Smooth muscle cell (in vitro differentiated cells): ENCODE measurements around the gene GTF3C1. TPM values are rescaled to one million over a fixed set of nuclear protein-coding genes. Genes with fewer than 3 reads are reported as not detected.

ENCODE experiments used
- DNase-seq: peaks from one replicate; lab custom pipeline; 2025; ENCODE audit not compliant: unreplicated experiment; lab: John Stamatoyannopoulos, UW
- H2AFZ ChIP-seq: fragments of 200-600 bp; sonication (generic); 2 replicates; pipeline ENCODE4 v1.6.0; 2016; ENCODE audit warnings: antibody characterized with exemption, low read depth, mild to moderate bottlenecking
- H3F3A ChIP-seq: fragments of 200-600 bp; sonication (generic); 2 replicates; pipeline ENCODE4 v1.6.0; 2017; ENCODE audit warnings: antibody characterized with exemption, low read depth
- H3K27ac ChIP-seq: fragments of 200-600 bp; sonication (generic); 2 replicates; pipeline ENCODE4 v1.5.1; 2016; ENCODE audit warnings: low read depth, mild to moderate bottlenecking
- H3K27me3 ChIP-seq: fragments of 200-600 bp; sonication (generic); 2 replicates; pipeline ENCODE4 v1.6.1; 2016; ENCODE audit warnings: low read depth, mild to moderate bottlenecking
- H3K36me3 ChIP-seq: fragments of 200-600 bp; sonication (generic); 2 replicates; pipeline ENCODE4 v1.5.1; 2016; ENCODE audit warnings: low read depth
- H3K4me1 ChIP-seq: fragments of 200-600 bp; sonication (generic); 2 replicates; pipeline ENCODE4 v1.5.1; 2016; ENCODE audit warnings: low read depth
- H3K4me2 ChIP-seq: fragments of 200-600 bp; sonication (generic); 2 replicates; pipeline ENCODE4 v1.6.0; 2016; ENCODE audit warnings: mild to moderate bottlenecking
- H3K4me3 ChIP-seq: fragments of 200-600 bp; sonication (generic); 2 replicates; pipeline ENCODE4 v1.5.1; 2016; ENCODE audit warnings: mild to moderate bottlenecking
- H3K79me2 ChIP-seq: fragments of 200-600 bp; sonication (generic); 2 replicates; pipeline ENCODE4 v1.6.0; 2016; ENCODE audit warnings: low read depth, mild to moderate bottlenecking
- H3K9ac ChIP-seq: fragments of 200-600 bp; sonication (generic); 2 replicates; pipeline ENCODE4 v1.6.0; 2016; ENCODE audit warnings: low read depth
- H3K9me3 ChIP-seq: fragments of 200-600 bp; sonication (generic); replicated peaks from 2 replicates; pipeline ENCODE4 v1.5.1; 2016; ENCODE audit warnings: low read depth
- H4K20me1 ChIP-seq: fragments of 200-600 bp; sonication (generic); 2 replicates; pipeline ENCODE4 v1.6.0; 2016; ENCODE audit warnings: low read depth
- WGBS: methylation state at CpG from one replicate; pipeline ENCODE4 v1.1.7; 2016; ENCODE audit warnings: low lambda C conversion rate; 5-methylcytosine and 5-hydroxymethylcytosine counted together
- polyA plus RNA-seq: library from polyadenylated mRNA; unstranded; fragments of >200 nt; fragmentation: Nextera tagmentation; extraction: Ambion mirVana; gene quantifications from 2 replicates; pipeline ENCODE4 v1.2.1, GENCODE V29; 2016
- total RNA-seq: library from RNA; depleted of rRNA; stranded (reverse); fragments of >200 nt; gene quantifications from 2 replicates; pipeline ENCODE4 v1.2.3, GENCODE V29; 2014
- TF ChIP-seq, protein P1 (sequence below): fragments of 200-600 bp; sonication (generic); IDR thresholded peaks from 2 replicates; pipeline ENCODE4 v1.5.1; 2017; ENCODE audit warnings: borderline replicate concordance, mild to moderate bottlenecking, antibody characterized with exemption; ENCODE audit not compliant: insufficient read depth, poor library complexity, severe bottlenecking

The GTF3C1 gene
- total and polyA plus RNA-seq, 2 experiments from 2014 or later = 47.6 to 78.5 TPM

DNA sequence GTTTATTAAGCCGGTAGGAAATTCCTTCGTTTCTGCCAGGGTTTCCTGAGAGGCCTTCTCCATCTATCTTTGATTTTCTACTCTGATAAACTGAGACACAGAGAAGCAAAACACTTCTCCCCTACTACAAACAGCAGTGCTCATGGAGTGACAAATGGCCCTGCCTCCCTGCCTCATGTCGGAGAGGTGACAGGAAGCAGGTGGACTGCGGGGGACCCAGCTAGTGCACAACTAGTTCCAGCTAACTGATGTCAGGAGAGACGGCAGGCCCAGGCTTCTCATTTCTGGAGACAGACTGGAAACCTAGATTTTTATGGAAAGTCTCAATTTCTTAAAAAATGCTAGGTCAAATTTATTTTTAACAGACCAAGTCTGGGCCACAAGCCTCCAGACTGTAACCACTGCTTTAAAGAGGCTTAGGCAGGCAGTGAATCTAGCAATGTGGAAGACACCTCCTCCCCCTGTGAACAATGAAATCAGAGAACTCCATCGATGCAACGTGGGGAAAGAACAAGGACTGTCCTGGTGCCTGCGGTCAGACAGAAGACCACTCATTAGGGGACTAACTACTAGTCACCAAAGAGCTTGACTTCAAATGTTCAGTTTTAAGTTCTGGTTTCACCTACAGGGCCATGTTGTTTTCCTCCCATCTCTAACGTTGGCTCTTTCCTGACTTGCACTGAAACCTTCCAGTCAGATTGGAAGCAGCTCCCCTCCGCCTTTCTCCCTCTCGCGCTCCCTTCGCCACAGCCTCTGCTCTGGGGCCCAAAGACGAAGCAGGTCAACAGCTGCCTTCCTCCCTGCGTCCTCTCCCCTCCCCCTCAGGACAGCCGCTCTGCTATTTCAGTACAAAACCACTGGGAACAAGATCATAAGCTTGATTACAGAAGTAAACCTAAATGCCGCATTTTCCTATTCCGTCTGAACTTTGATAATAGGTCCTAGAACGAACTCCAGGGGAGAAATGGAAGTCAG, 17.6 kb downstream of the GTF3C1 start:
- no peak for DNase-seq
- Histone ChIP-seq H3K79me2 (no peaks in the 10 kb centered on the region), H3K4me2 (no peak overlapping the region), H2AFZ (no peak overlapping the region), H3K4me1 (no peaks in the 10 kb centered on the region), H3K27ac (no peak overlapping the region), H3K27me3 (no peaks in the 10 kb centered on the region), H3K9ac (no peak overlapping the region), H3K4me3 (no peak overlapping the region), H3K9me3 (no peaks in the 10 kb centered on the region), H4K20me1 (peaks cover 89% of the 10 kb centered on the region), H3F3A (no peaks in the 10 kb centered on the region), H3K36me3 (peaks cover 29% of the 10 kb centered on the region)
- WGBS = 92% methylated on average over 19 of the region's 19 CpGs
- TF ChIP-seq, protein P1, sequence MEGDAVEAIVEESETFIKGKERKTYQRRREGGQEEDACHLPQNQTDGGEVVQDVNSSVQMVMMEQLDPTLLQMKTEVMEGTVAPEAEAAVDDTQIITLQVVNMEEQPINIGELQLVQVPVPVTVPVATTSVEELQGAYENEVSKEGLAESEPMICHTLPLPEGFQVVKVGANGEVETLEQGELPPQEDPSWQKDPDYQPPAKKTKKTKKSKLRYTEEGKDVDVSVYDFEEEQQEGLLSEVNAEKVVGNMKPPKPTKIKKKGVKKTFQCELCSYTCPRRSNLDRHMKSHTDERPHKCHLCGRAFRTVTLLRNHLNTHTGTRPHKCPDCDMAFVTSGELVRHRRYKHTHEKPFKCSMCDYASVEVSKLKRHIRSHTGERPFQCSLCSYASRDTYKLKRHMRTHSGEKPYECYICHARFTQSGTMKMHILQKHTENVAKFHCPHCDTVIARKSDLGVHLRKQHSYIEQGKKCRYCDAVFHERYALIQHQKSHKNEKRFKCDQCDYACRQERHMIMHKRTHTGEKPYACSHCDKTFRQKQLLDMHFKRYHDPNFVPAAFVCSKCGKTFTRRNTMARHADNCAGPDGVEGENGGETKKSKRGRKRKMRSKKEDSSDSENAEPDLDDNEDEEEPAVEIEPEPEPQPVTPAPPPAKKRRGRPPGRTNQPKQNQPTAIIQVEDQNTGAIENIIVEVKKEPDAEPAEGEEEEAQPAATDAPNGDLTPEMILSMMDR = no peak

DNA sequence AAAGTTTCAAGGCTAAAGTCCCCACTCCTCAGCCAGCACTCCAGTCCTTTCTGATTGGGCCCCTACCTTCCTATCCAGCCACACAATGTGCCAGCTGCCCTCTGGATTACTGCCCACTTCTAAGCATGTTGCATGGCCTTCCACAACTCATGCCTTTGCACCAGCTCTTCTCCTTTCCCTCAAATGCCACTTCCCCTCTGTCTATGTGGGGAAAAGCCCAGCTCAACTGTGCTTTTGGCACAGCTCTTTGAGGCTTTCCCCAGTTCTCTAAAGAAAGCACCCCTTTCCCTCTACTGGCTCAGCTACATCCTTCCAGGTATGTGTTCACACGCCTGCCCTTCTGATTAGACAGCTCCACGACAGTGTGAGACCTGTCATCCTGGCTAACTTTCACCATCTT, 18.5 kb downstream of the GTF3C1 start:
- H3K4me1 ChIP-seq = no peaks in the 10 kb centered on the region
- H3K4me3 ChIP-seq = no peak overlapping the region
- no peak overlapping the region for H3K4me2 ChIP-seq
- TF ChIP-seq, protein P1 = no peak
- H3K36me3 ChIP-seq = peaks cover 29% of the 10 kb centered on the region
- H3K79me2 ChIP-seq = no peaks in the 10 kb centered on the region
- no peak overlapping the region for H3K27ac ChIP-seq
- H3K9ac ChIP-seq = no peak overlapping the region
- no peaks in the 10 kb centered on the region for H3K27me3 ChIP-seq
- no peak for DNase-seq
- H3K9me3 ChIP-seq = no peaks in the 10 kb centered on the region
- no peak overlapping the region for H2AFZ ChIP-seq
- H4K20me1 ChIP-seq = peaks cover 97% of the 10 kb centered on the region
- WGBS = 100% methylated on average over 2 of the region's 2 CpGs
- no peaks in the 10 kb centered on the region for H3F3A ChIP-seq

DNA sequence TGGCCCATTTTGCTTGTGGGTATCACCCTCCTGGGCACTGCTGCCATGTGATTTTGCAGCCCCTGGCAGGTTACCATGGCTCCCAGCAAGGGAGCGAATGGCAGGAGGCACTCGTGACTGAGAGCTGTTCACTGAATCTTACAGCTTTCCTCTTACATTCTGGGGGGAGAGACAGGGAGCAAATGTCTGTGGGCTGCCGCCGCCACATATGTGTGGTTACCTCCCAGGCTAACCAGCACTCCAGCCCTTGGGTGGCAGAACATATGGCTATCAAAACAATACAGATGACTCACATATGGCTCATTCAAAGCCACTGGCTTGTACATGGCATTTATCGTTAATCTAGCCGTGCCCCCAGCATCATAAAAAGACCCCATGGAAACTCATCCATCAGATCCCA, 19.8 kb downstream of the GTF3C1 start:
- H3K4me2 ChIP-seq = no peak overlapping the region
- H3K79me2 ChIP-seq = no peaks in the 10 kb centered on the region
- WGBS = 73% methylated on average over 6 of the region's 6 CpGs
- H3K27me3 ChIP-seq = no peaks in the 10 kb centered on the region
- TF ChIP-seq, protein P1 = no peak
- H3K9me3 ChIP-seq = no peaks in the 10 kb centered on the region
- no peaks in the 10 kb centered on the region for H3F3A ChIP-seq
- H3K36me3 ChIP-seq = peaks cover 29% of the 10 kb centered on the region
- H2AFZ ChIP-seq = no peak overlapping the region
- H3K4me1 ChIP-seq = no peaks in the 10 kb centered on the region
- peaks cover 97% of the 10 kb centered on the region for H4K20me1 ChIP-seq
- H3K9ac ChIP-seq = no peak overlapping the region
- no peak overlapping the region for H3K4me3 ChIP-seq
- no peak for DNase-seq
- no peak overlapping the region for H3K27ac ChIP-seq

DNA sequence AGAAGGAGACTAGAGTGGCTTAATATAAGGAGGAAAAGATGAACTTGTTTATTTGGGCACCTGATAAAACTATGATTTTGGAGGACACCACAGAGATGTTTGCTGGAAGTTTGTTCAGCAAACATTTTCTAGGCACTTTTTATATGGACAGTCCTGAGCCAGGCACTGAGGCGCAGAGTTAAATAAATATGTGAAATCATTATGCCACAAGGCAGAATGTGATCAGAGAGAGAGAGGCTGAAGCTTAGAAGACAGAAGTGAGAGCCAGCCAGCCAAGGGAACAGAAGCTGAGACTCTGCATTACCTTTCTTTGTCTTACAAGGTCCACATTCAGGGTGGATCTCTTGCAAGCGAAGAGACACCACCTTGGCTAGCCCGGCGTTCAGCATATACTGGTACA, 21.4 kb downstream of the GTF3C1 start:
- Histone ChIP-seq H3K4me1 (no peaks in the 10 kb centered on the region), H3K79me2 (no peaks in the 10 kb centered on the region), H3K4me3 (no peak overlapping the region), H3K4me2 (no peak overlapping the region), H3K9me3 (no peaks in the 10 kb centered on the region), H2AFZ (no peak overlapping the region), H4K20me1 (peaks cover 95% of the 10 kb centered on the region), H3K27me3 (no peaks in the 10 kb centered on the region), H3K9ac (no peak overlapping the region), H3K36me3 (peaks cover 23% of the 10 kb centered on the region), H3F3A (no peaks in the 10 kb centered on the region), H3K27ac (no peak overlapping the region)
- TF ChIP-seq, protein P1 = no peak
- no peak for DNase-seq
- 99% methylated on average over 4 of the region's 4 CpGs for WGBS
